HG02588 (cell line): Measurements from ENCODE around the gene GALNT18.
"Not testable (repeated sequence)": the region's sequence is repeated elsewhere in the genome, so short reads cannot be mapped to it uniquely, and the experiment has no call there.

Experiments used
- ATAC-seq: cut with Tn5 transposase; IDR thresholded peaks from one replicate; pipeline ENCODE4 v1.9.1; 2021; ENCODE audit warnings: mild to moderate bottlenecking, moderate library complexity; ENCODE audit not compliant: unreplicated experiment

Gene GALNT18

GRCh38 chr11:11366793-11367192 is 255.0 kb downstream of the GALNT18 start:
- no peak for ATAC-seq

- ATAC-seq: no peak
These were observed 258.1 kb downstream of the GALNT18 start for GRCh38 chr11:11363674-11364073.

- no peak for ATAC-seq
These were observed 262.2 kb downstream of the GALNT18 start for GRCh38 chr11:11359611-11360010.

- no peak for ATAC-seq
These were observed 265.0 kb downstream of the GALNT18 start for GRCh38 chr11:11356842-11357241.

- ATAC-seq: not testable (repeated sequence)
These were observed 268.9 kb downstream of the GALNT18 start, which contains the start of gene CSNK2A3 for GRCh38 chr11:11352878-11353277. Gene CSNK2A3 (minus strand): TSS chr11:11353250. CDS start chr11:11353119, 131 bp downstream.

GRCh38 chr11:11351851-11352250 is 270.0 kb downstream of the GALNT18 start:
- not testable (repeated sequence) for ATAC-seq

- no peak for ATAC-seq
These were observed 270.7 kb downstream of the GALNT18 start for GRCh38 chr11:11351042-11351586.

- ATAC-seq: no peak
These were observed 271.9 kb downstream of the GALNT18 start for GRCh38 chr11:11349870-11350337.

- no peak for ATAC-seq
These were observed 272.5 kb downstream of the GALNT18 start for GRCh38 chr11:11349106-11349825.

GRCh38 chr11:11348303-11348702 is 273.5 kb downstream of the GALNT18 start:
- no peak for ATAC-seq

- ATAC-seq: no peak
These were observed 274.2 kb downstream of the GALNT18 start for GRCh38 chr11:11347592-11347991.

GRCh38 chr11:11346303-11346702 is 275.5 kb downstream of the GALNT18 start:
- ATAC-seq: no peak

- no peak for ATAC-seq
These were observed 276.7 kb downstream of the GALNT18 start for GRCh38 chr11:11345099-11345498.

GRCh38 chr11:11344045-11344444 is 277.8 kb downstream of the GALNT18 start:
- ATAC-seq: no peak

- ATAC-seq: no peak
These were observed 283.5 kb downstream of the GALNT18 start for GRCh38 chr11:11338304-11338703.

GRCh38 chr11:11336664-11337063 is 285.1 kb downstream of the GALNT18 start:
- ATAC-seq: no peak

GRCh38 chr11:11335043-11335442 is 286.8 kb downstream of the GALNT18 start:
- no peak for ATAC-seq

- ATAC-seq: no peak
These were observed 287.2 kb downstream of the GALNT18 start for GRCh38 chr11:11334607-11335006.

- no peak for ATAC-seq
These were observed 289.6 kb downstream of the GALNT18 start for GRCh38 chr11:11332141-11332710.

GRCh38 chr11:11329062-11329806 is 292.6 kb downstream of the GALNT18 start:
- ATAC-seq: no peak

GRCh38 chr11:11324090-11324489 is 297.7 kb downstream of the GALNT18 start:
- no peak for ATAC-seq
